HG03469 (cell line): Measurements from ENCODE around the gene INPP4B.
"Not testable (repeated sequence)": the region's sequence is repeated elsewhere in the genome, so short reads cannot be mapped to it uniquely, and the experiment has no call there.

ENCODE experiments used
- ATAC-seq: cut with Tn5 transposase; IDR thresholded peaks from one replicate; pipeline ENCODE4 v1.9.1; 2021; ENCODE audit warnings: mild to moderate bottlenecking, moderate library complexity, moderate number of reproducible peaks; ENCODE audit not compliant: unreplicated experiment

Gene INPP4B

DNA sequence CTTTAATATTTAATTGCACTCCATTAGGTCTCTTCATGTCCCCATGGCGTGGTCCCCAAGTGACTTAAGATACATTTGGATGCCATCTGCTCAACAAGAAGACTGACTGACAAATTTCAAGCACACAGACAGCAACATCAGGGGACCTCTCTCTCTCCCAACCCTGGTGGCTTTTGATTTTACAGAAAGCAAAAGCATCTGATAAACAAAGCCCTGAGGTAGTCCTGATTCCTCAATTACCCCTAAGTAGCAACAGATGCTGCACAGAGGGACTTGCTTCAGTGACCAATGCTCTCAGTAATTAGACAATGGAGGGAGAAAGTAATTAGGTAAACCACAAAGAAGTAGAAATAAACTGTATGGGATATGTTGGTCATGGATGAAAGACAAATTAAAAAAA, 426.4 kb downstream of the INPP4B start:
- ATAC-seq: no peak

DNA sequence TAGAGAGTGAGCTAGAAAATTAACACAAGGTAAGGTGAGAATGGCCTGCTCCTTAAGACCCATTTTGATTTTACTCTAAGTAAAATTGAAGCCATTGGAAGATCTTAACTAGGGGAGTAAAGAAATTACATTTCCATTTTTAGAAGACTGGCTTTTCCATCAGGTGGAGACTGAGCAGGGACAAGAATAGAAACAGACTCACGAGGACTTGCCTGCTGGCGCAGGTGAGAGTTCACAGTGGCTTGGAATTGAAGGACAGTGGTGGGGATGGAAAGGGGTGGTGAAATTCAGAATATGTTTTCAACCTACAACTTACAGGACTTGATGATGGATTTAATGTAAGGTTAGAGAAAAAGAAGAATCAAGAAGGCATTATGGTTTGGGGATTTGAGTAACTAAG, 427.4 kb downstream of the INPP4B start:
- ATAC-seq: no peak

DNA sequence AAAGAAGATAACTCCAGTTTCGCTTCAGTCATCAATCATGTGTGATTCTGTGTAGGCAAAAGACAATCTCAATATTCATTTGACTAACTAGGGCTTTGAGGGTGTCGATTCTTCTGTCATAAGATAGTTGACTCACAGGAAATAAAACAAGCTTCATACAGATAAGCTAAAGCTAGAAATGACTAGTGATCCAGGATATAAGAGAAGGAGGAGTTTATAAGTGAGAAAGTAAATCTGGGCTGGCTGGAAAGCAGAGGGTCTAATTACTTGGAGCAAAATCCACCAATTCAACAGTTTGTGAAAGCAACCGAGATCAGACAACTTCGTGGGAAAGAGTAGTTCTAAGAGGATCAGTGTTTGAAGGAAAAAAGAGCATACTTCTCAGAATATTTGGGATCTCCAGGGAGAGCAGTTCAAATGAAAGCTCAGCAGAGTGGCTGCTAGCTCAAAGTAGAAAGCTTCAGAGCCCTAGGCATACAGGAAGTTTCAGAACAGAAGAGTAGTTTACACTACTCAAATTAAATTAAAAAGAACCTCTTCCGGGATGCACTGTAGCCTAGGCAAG, 429.3 kb downstream of the INPP4B start:
- no peak for ATAC-seq

DNA sequence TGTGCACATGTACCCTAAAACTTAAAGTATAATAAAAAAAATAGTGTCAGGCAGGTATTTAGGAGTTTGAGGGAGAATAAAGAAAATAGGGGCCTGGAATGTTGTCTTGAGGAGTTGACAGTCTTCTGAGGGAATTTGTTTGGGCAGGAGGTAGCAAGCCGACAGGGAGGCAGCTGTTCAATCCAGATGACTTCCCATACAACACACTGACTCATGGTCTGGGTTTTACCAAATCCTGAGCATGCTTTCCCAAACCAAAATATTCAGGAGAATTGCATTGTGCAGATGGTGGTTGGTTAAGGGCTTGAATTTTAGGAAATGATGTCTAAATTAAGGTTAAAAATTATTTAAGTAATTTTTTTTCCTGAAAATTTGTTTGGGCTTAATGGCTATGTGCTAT, 430.0 kb downstream of the INPP4B start:
- no peak for ATAC-seq

GRCh38 chr4:142414366-142414990, 431.6 kb downstream of the INPP4B start:
- ATAC-seq: no peak

DNA sequence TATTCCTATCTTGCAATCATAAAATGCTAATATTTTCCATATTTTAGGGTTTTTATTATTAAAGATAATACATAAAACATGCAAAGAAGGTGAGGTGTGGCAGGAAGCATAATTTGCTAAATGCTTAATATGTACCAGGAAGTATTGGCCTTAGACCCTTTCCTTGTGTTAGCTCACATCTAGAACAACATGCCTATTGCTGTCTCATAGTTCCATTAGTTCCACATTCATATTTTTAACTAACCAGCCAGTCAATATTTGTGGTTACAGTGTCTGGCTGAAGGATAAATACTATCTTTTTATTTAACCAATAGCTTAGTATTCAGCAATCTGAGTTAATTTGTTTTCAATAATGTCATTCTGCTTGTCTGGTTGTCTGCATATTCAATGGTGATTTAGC, 432.6 kb downstream of the INPP4B start:
- ATAC-seq: no peak

- no peak for ATAC-seq
These were observed 434.1 kb downstream of the INPP4B start for GRCh38 chr4:142411993-142412392.

- ATAC-seq: no peak
These were observed 438.1 kb downstream of the INPP4B start for GRCh38 chr4:142408003-142408441.

DNA sequence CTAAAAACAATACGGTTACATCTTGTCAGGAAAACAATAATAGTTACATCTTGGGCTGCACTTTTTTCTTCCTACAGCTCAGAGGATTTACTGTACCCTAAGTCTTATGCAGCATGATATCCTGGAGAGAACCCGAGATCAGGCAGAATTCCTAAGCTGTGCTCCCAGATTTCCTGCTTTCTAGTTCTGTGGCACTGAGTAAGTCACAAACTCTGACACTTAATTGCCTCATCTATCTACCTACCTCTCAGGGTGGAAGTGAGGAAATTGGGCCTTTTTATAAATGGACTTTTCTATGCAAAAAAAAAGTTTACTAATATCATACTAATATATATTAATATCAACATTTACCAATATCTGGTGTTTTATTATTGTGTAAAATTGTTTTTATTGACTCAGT, 438.5 kb downstream of the INPP4B start:
- no peak for ATAC-seq

- no peak for ATAC-seq
These were observed 439.1 kb downstream of the INPP4B start for GRCh38 chr4:142406917-142407501.

DNA sequence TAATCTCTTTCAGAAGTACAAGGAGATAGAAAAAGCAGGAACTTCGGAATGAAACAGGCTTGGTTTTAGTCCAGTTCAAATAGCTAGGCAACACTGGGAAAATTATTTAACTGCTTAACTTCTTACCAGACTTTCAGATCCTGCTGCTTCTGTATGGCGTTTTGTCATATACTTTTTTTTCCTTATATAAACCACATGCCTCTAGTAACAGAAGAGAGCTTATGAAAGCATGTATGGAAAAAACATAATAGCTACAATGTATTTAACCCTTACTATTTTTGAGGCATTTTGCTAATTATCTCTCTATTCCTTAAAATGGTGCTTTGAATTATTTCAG, 439.6 kb downstream of the INPP4B start:
- ATAC-seq: no peak

- ATAC-seq: peak; percentile 11
These were observed 440.2 kb downstream of the INPP4B start for GRCh38 chr4:142405695-142406498.

DNA sequence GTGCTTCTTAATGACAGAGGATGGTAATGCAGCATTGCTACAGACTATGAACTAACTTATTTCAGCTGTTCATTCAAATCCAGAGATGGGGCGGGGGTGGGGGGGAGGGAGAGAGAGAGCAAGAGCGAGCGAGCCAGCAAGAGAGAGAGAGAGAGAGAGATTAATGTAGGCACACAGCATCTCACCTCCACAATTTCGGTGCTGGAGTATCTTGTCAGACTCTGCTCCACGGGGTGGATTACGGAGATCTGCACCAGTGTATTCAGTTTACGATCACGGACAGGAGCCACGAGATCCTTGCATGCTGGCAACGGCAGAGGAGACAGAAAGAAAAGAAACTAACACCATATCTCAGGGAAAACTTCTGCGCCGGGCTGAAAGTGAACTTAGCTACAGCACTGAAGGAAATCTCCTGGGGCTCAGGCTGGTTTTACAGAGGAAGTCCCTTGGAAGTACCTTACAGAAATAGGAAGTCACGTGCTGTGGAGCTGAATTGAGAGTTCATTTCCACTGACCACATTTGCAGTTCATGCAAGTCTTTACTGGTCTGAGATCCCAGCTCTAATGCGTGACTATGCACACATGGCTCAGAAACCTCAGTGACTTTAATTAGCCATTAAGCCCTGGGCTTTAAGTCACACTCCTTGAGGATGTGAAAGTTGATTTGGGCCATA, 440.9 kb downstream of the INPP4B start:
- peak; percentile 43 for ATAC-seq

GRCh38 chr4:142404191-142404611, 441.9 kb downstream of the INPP4B start:
- ATAC-seq: no peak

DNA sequence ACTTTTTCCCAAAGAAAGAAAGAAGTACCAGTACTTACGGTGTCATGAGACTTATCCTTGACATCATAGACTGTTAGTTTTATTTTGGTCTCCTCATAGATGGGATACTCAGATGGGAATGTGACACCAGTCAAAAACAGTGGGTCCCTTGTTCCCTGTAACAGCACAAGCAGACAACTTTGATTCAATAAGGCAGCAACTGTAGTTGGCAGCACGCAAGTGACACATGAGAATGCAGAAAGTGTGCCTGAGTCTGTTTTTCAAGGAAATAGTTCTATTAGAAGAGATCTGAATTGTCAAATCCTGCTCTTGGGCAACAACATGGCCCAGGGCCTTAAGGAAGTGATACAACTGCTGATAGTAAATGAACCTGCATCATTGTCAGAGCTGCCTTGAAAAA, 443.2 kb downstream of the INPP4B start:
- ATAC-seq: no peak

- ATAC-seq: no peak
These were observed 443.9 kb downstream of the INPP4B start for GRCh38 chr4:142402156-142402555.

- ATAC-seq: not testable (repeated sequence)
These were observed 448.6 kb downstream of the INPP4B start for GRCh38 chr4:142397364-142397991.

- ATAC-seq: no peak
These were observed 449.8 kb downstream of the INPP4B start for GRCh38 chr4:142396279-142396678.

GRCh38 chr4:142393127-142393526, 453.0 kb downstream of the INPP4B start:
- ATAC-seq: no peak

DNA sequence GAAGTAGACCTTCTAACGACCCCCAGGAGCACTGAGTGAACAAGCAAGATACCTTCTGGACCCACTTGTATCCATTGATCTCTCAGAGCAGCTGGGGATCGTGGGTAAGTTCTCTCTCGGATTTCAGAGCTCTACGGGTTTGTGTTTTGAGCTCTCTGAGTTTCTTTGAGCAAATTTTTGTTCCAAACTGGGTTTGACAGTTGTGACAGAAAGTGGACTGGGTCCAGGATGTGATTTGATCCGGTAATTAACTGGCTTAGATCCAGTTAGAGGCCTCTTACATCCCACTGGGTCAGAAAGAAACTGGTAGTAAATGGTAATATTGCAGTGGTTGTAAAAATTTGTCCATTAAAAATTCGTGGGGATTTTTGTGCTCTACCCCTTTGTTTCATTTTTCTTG, 459.2 kb downstream of the INPP4B start:
- no peak for ATAC-seq

DNA sequence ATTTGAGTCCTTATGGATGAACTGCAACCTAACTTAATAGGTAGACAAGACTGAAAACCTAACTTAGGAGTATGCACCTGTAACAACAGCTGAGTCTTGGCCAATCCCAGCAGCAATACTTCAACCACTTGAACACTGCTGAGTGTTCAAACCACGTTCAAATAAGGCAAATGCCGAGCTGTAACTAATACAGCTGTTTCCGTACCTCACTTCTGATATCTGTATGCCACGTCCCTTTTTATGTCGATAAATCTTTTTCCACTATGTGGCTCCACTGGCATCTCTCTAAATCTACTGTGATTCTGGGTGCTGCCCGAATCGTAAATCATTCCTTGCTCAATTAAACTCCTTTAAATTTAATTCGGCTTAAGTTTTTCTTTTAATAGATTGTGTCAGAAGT, 459.7 kb downstream of the INPP4B start:
- no peak for ATAC-seq
